Measurements from ENCODE around the gene ASPSCR1. TPM values are rescaled to one million over a fixed set of nuclear protein-coding genes. Genes with fewer than 3 reads are reported as not detected.

ASPSCR1 gene
- total RNA-seq, 1 donor from 2014 or later, result 13.1 TPM

GRCh38 chr17:81934098-81934757 is 43.2 kb upstream of the ASPSCR1 start:
- H3K4me3 Mint-ChIP-seq, result peak overlapping the region; percentile 58
- Histone ChIP-seq H2AFZ (replicated peaks) (no peak overlapping the region), H3K27ac (no peak overlapping the region), H3K4me3 (no peak overlapping the region), H3K27me3 (peaks cover 21% of the 10 kb centered on the region), H3K4me2 (no peak overlapping the region), H3F3A (ENCODE audit: low read depth) (peaks cover 4% of the 10 kb centered on the region), H3K9ac (no peak overlapping the region), H3K9me3 (ENCODE audit: low read depth) (no peaks in the 10 kb centered on the region), H4K20me1 (ENCODE audit: low read depth) (peaks cover 9% of the 10 kb centered on the region), H3K36me3 (no peaks in the 10 kb centered on the region), H3K4me1 (no peaks in the 10 kb centered on the region), H3K79me2 (ENCODE audit: low read depth) (peaks cover 6% of the 10 kb centered on the region)
- no peak for TF ChIP-seq EZH2 (IDR thresholded peaks at IDR 0.05)
- H3K4me1 Mint-ChIP-seq, result peaks cover 10% of the 10 kb centered on the region
- H3K36me3 Mint-ChIP-seq, result peaks cover 2% of the 10 kb centered on the region
- H3K27me3 Mint-ChIP-seq (ENCODE audit: insufficient read depth, low read depth), result peaks cover 13% of the 10 kb centered on the region
- H3K27ac Mint-ChIP-seq, result peak overlapping the region; percentile 46
- H3K9me3 Mint-ChIP-seq, result no peaks in the 10 kb centered on the region
- no peak for DNase-seq (ENCODE audit: low spot score)

GRCh38 chr17:81934850-81935708 is 42.4 kb upstream of the ASPSCR1 start:
- no peak for DNase-seq (ENCODE audit: low spot score)
- H3K4me1 ChIP-seq, result no peaks in the 10 kb centered on the region
- H3K27ac ChIP-seq, result no peak overlapping the region
- H3F3A ChIP-seq (ENCODE audit: low read depth), result peaks cover 4% of the 10 kb centered on the region
- H3K36me3 Mint-ChIP-seq, result peaks cover 2% of the 10 kb centered on the region
- H3K79me2 ChIP-seq (ENCODE audit: low read depth), result peaks cover 6% of the 10 kb centered on the region
- no peaks in the 10 kb centered on the region for H3K36me3 ChIP-seq
- peak overlapping the region; percentile 89 for H3K4me3 Mint-ChIP-seq
- TF ChIP-seq CTCF (IDR thresholded peaks at IDR 0.05) (no peak), EZH2phosphoT487 (IDR thresholded peaks at IDR 0.05) (no peak), EZH2 (IDR thresholded peaks at IDR 0.05) (no peak)
- no peak overlapping the region for H3K4me2 ChIP-seq
- H3K27me3 ChIP-seq, result peaks cover 18% of the 10 kb centered on the region
- H3K9me3 Mint-ChIP-seq, result no peaks in the 10 kb centered on the region
- H3K27me3 Mint-ChIP-seq (ENCODE audit: insufficient read depth, low read depth), result peaks cover 13% of the 10 kb centered on the region
- H4K20me1 ChIP-seq (ENCODE audit: low read depth), result peaks cover under 1% of the 10 kb centered on the region
- no peak overlapping the region for H2AFZ ChIP-seq (replicated peaks)
- peaks cover 10% of the 10 kb centered on the region for H3K4me1 Mint-ChIP-seq
- no peak overlapping the region for H3K9ac ChIP-seq
- no peaks in the 10 kb centered on the region for H3K9me3 ChIP-seq (ENCODE audit: low read depth)
- H3K27ac Mint-ChIP-seq, result no peak overlapping the region
- no peak overlapping the region for H3K4me3 ChIP-seq

- H3K27ac ChIP-seq, result no peak overlapping the region
- H3K9me3 ChIP-seq (ENCODE audit: low read depth), result no peaks in the 10 kb centered on the region
- peaks cover 13% of the 10 kb centered on the region for H3K27me3 Mint-ChIP-seq (ENCODE audit: insufficient read depth, low read depth)
- peaks cover 4% of the 10 kb centered on the region for H3F3A ChIP-seq (ENCODE audit: low read depth)
- peaks cover 10% of the 10 kb centered on the region for H3K4me1 Mint-ChIP-seq
- H3K79me2 ChIP-seq (ENCODE audit: low read depth), result peaks cover 6% of the 10 kb centered on the region
- no peak for TF ChIP-seq EZH2 (IDR thresholded peaks at IDR 0.05)
- no peak overlapping the region for H2AFZ ChIP-seq (replicated peaks)
- no peaks in the 10 kb centered on the region for H3K4me1 ChIP-seq
- no peak overlapping the region for H3K4me2 ChIP-seq
- no peak overlapping the region for H3K4me3 ChIP-seq
- no peaks in the 10 kb centered on the region for H4K20me1 ChIP-seq (ENCODE audit: low read depth)
- H3K9ac ChIP-seq, result no peak overlapping the region
- H3K9me3 Mint-ChIP-seq, result no peaks in the 10 kb centered on the region
- H3K4me3 Mint-ChIP-seq, result peak overlapping the region; percentile 89
- no peaks in the 10 kb centered on the region for H3K36me3 ChIP-seq
- H3K36me3 Mint-ChIP-seq, result peaks cover 2% of the 10 kb centered on the region
- no peak for DNase-seq (ENCODE audit: low spot score)
- peaks cover 18% of the 10 kb centered on the region for H3K27me3 ChIP-seq
- H3K27ac Mint-ChIP-seq, result no peak overlapping the region
Measured at GRCh38 chr17:81935709-81936084, 41.7 kb upstream of the ASPSCR1 start.

GRCh38 chr17:81939218-81939617 is 38.2 kb upstream of the ASPSCR1 start:
- no peak for TF ChIP-seq EZH2phosphoT487 (IDR thresholded peaks at IDR 0.05)
- no peak for TF ChIP-seq EZH2 (IDR thresholded peaks at IDR 0.05)
- TF ChIP-seq CTCF (IDR thresholded peaks at IDR 0.05), result no peak

More at GRCh38 chr17:81939218-81939617, 38.2 kb upstream of the ASPSCR1 start:
- Histone ChIP-seq H4K20me1 (ENCODE audit: low read depth) (no peaks in the 10 kb centered on the region), H3K27ac (no peak overlapping the region), H3K9me3 (ENCODE audit: low read depth) (no peaks in the 10 kb centered on the region), H3K4me2 (no peak overlapping the region), H3K4me1 (peaks cover 16% of the 10 kb centered on the region), H2AFZ (replicated peaks) (no peak overlapping the region), H3K27me3 (peaks cover 36% of the 10 kb centered on the region), H3K36me3 (no peaks in the 10 kb centered on the region), H3F3A (ENCODE audit: low read depth) (peaks cover 7% of the 10 kb centered on the region), H3K79me2 (ENCODE audit: low read depth) (peaks cover 6% of the 10 kb centered on the region), H3K9ac (no peak overlapping the region), H3K4me3 (no peak overlapping the region)
- Mint-ChIP-seq H3K4me1 (peaks cover 12% of the 10 kb centered on the region), H3K27me3 (ENCODE audit: insufficient read depth, low read depth) (peaks cover 12% of the 10 kb centered on the region), H3K27ac (no peak overlapping the region), H3K9me3 (no peaks in the 10 kb centered on the region), H3K36me3 (peaks cover 2% of the 10 kb centered on the region), H3K4me3 (peak overlapping the region; percentile 69)
- no peak for DNase-seq (ENCODE audit: low spot score)
